Activated CD8-positive, alpha-beta memory T cell treated with anti-CD3 and anti-CD28 coated beads, Interleukin-2, amount 10 ng/mL, durations not matched to agents 7 days and 5 days (primary cell): ENCODE results near the gene NRM. TPM values are rescaled to one million over a fixed set of nuclear protein-coding genes. Genes with fewer than 3 reads are reported as not detected.

Experiments used
- ATAC-seq: fragments of 150-1000 bp; cut with Tn5 transposase; one replicate; pipeline ENCODE4 v1.10.0; 2021; ENCODE audit warnings: moderate library complexity
- CTCF ChIA-PET: fragments of 350-600 bp; sonication (Branson Sonifier 250); formaldehyde crosslinking; loops from one replicate; lab custom pipeline; 2021; ENCODE audit warnings: antibody characterized with exemption; lab: Charles Lee
- DNase-seq: peaks from one replicate; pipeline ENCODE4 v3.0.0-alpha.2; 2020
- H3K27ac Mint-ChIP-seq: one replicate; pipeline ENCODE4 v1.8.0; 2021; ENCODE audit warnings: mild to moderate bottlenecking, mixed read lengths
- H3K27me3 Mint-ChIP-seq: one replicate; pipeline ENCODE4 v1.8.0; 2021; ENCODE audit warnings: mixed read lengths
- H3K36me3 Mint-ChIP-seq: one replicate; pipeline ENCODE4 v1.8.0; 2021; ENCODE audit warnings: mild to moderate bottlenecking, mixed read lengths
- H3K4me1 Mint-ChIP-seq: one replicate; pipeline ENCODE4 v1.8.0; 2021; ENCODE audit warnings: mixed read lengths
- H3K4me3 Mint-ChIP-seq: one replicate; pipeline ENCODE4 v1.8.0; 2021; ENCODE audit warnings: mild to moderate bottlenecking, moderate library complexity, mixed read lengths
- H3K9me3 Mint-ChIP-seq: one replicate; pipeline ENCODE4 v1.8.0; 2022; ENCODE audit warnings: low read depth, mixed read lengths
- total RNA-seq, 2 experiments: library from RNA; stranded (reverse); gene quantifications; one replicate each; pipeline ENCODE4 v1.2.3, GENCODE V29; 2021

NRM gene
- total RNA-seq = 10 to 100 TPM; 30.2 to 36.4 TPM

GRCh38 chr6:30690403-30691207, at the start of gene NRM:
NRM (minus strand) TSS chr6:30690984; CDS start chr6:30690974, 10 bp downstream.
- Mint-ChIP-seq H3K27me3 (no peaks in the 10 kb centered on the region), H3K4me3 (peak within 1 kb of the TSS; percentile 80), H3K4me1 (peaks cover 40% of the 10 kb centered on the region), H3K27ac (peak within 1 kb of the TSS; percentile 77), H3K9me3 (no peaks in the 10 kb centered on the region), H3K36me3 (peaks cover 11% of the 10 kb centered on the region)
- ATAC-seq (peak; percentile 58), DNase-seq (peak; percentile 79)
- CTCF ChIA-PET = interaction anchor here (0.8 to 5.3 kb wide), 9 partner anchors 11 to 146 kb away, joined by 3 to 26 read pairs (median 5); partner anchors contain the start of gene DHX16

- no peak for ATAC-seq
Observed at GRCh38 chr6:30740540-30740870, 49.7 kb upstream of the NRM start.

GRCh38 chr6:30738532-30738931, 47.7 kb upstream of the NRM start:
- DNase-seq (no peak), ATAC-seq (no peak)
- Mint-ChIP-seq H3K4me3 (no peak overlapping the region), H3K27ac (no peak overlapping the region), H3K9me3 (no peaks in the 10 kb centered on the region), H3K36me3 (peaks cover 67% of the 10 kb centered on the region), H3K4me1 (peaks cover 76% of the 10 kb centered on the region), H3K27me3 (no peaks in the 10 kb centered on the region)
- CTCF ChIA-PET = interaction anchor here (0.9 to 32.1 kb wide), 7 partner anchors 7 to 177 kb away, joined by 3 to 936 read pairs (median 9); partner anchors contain the start of genes DHX16 and TUBB

More at GRCh38 chr6:30740540-30740870, 49.7 kb upstream of the NRM start:
- Mint-ChIP-seq H3K27ac (peak overlapping the region; percentile 36), H3K4me1 (peaks cover 79% of the 10 kb centered on the region), H3K4me3 (peak overlapping the region; percentile 95), H3K36me3 (peaks cover 61% of the 10 kb centered on the region), H3K27me3 (no peaks in the 10 kb centered on the region), H3K9me3 (no peaks in the 10 kb centered on the region)
- CTCF ChIA-PET = interaction anchor here (0.9 to 32.1 kb wide), 4 partner anchors 9 to 174 kb away, joined by 3 to 936 read pairs (median 19); partner anchors contain the start of genes DHX16 and VARS2
- no peak for DNase-seq

GRCh38 chr6:30735668-30736314, 45.0 kb upstream of the NRM start:
- CTCF ChIA-PET = interaction anchor here (0.6 to 32.1 kb wide), 9 partner anchors 9 to 197 kb away, joined by 3 to 936 read pairs (median 4); partner anchors contain the start of genes ATAT1 and DHX16
- peaks cover 59% of the 10 kb centered on the region for H3K36me3 Mint-ChIP-seq
- H3K27ac Mint-ChIP-seq = peak overlapping the region; percentile 88
- H3K27me3 Mint-ChIP-seq = no peaks in the 10 kb centered on the region
- DNase-seq (no peak), ATAC-seq (no peak)
- H3K9me3 Mint-ChIP-seq = no peaks in the 10 kb centered on the region
- H3K4me1 Mint-ChIP-seq = peaks cover 76% of the 10 kb centered on the region
- H3K4me3 Mint-ChIP-seq = peak overlapping the region; percentile 51

GRCh38 chr6:30732237-30732943, 41.6 kb upstream of the NRM start:
- Mint-ChIP-seq H3K9me3 (no peaks in the 10 kb centered on the region), H3K36me3 (peaks cover 39% of the 10 kb centered on the region), H3K4me1 (peaks cover 52% of the 10 kb centered on the region), H3K27me3 (no peaks in the 10 kb centered on the region), H3K4me3 (no peak overlapping the region), H3K27ac (no peak overlapping the region)
- DNase-seq (no peak), ATAC-seq (no peak)
- CTCF ChIA-PET = interaction anchor here (0.6 to 32.1 kb wide), 17 partner anchors 9 to 348 kb away, joined by 3 to 936 read pairs (median 10); partner anchors contain the start of genes ATAT1, DHX16, FLOT1 and IER3

- ATAC-seq (peak; percentile 94), DNase-seq (peak; percentile 91)
- H3K9me3 Mint-ChIP-seq = no peaks in the 10 kb centered on the region
- peaks cover 32% of the 10 kb centered on the region for H3K36me3 Mint-ChIP-seq
- H3K27me3 Mint-ChIP-seq = no peaks in the 10 kb centered on the region
- no peak overlapping the region for H3K4me3 Mint-ChIP-seq
- peaks cover 38% of the 10 kb centered on the region for H3K4me1 Mint-ChIP-seq
- peak overlapping the region; percentile 61 for H3K27ac Mint-ChIP-seq
- CTCF ChIA-PET = interaction anchor here (0.6 to 32.1 kb wide), 50 partner anchors 8 to 357 kb away, joined by 3 to 936 read pairs (median 5); partner anchors contain the start of genes ATAT1, C6orf136, DHX16 and FLOT1
Observed at GRCh38 chr6:30730601-30731435, 40.0 kb upstream of the NRM start.

- H3K9me3 Mint-ChIP-seq = no peaks in the 10 kb centered on the region
- no peaks in the 10 kb centered on the region for H3K27me3 Mint-ChIP-seq
- H3K27ac Mint-ChIP-seq = peak overlapping the region; percentile 30
- H3K36me3 Mint-ChIP-seq = peaks cover 45% of the 10 kb centered on the region
- no peak for DNase-seq
- CTCF ChIA-PET = interaction anchor here (0.7 to 32.1 kb wide), 7 partner anchors 12 to 359 kb away, joined by 3 to 936 read pairs (median 3); partner anchors contain the start of gene DHX16
- no peak overlapping the region for H3K4me3 Mint-ChIP-seq
- ATAC-seq = no peak
- peaks cover 53% of the 10 kb centered on the region for H3K4me1 Mint-ChIP-seq
Observed at GRCh38 chr6:30727920-30728553, 37.3 kb upstream of the NRM start.

- peaks cover 57% of the 10 kb centered on the region for H3K36me3 Mint-ChIP-seq
- CTCF ChIA-PET = interaction anchor here (0.5 to 32.1 kb wide), 6 partner anchors 10 to 360 kb away, joined by 3 to 936 read pairs (median 3); partner anchors contain the start of gene DHX16
Observed at GRCh38 chr6:30726506-30727413, 36.0 kb upstream of the NRM start.

GRCh38 chr6:30725713-30726505, 35.1 kb upstream of the NRM start:
- Mint-ChIP-seq H3K9me3 (no peaks in the 10 kb centered on the region), H3K36me3 (peaks cover 64% of the 10 kb centered on the region), H3K4me3 (no peak overlapping the region), H3K27ac (peak overlapping the region; percentile 52), H3K27me3 (no peaks in the 10 kb centered on the region), H3K4me1 (peaks cover 45% of the 10 kb centered on the region)
- CTCF ChIA-PET = interaction anchor here (0.5 to 32.1 kb wide), 6 partner anchors 51 to 361 kb away, joined by 3 to 936 read pairs (median 3); partner anchors contain the start of gene DHX16
- ATAC-seq (no peak), DNase-seq (no peak)

More at GRCh38 chr6:30726506-30727413, 36.0 kb upstream of the NRM start:
- no peak for DNase-seq
- no peaks in the 10 kb centered on the region for H3K27me3 Mint-ChIP-seq
- no peak for ATAC-seq
- peaks cover 50% of the 10 kb centered on the region for H3K4me1 Mint-ChIP-seq
- H3K27ac Mint-ChIP-seq = no peak overlapping the region
- H3K9me3 Mint-ChIP-seq = no peaks in the 10 kb centered on the region
- no peak overlapping the region for H3K4me3 Mint-ChIP-seq

GRCh38 chr6:30724906-30725667, 34.3 kb upstream of the NRM start:
- H3K9me3 Mint-ChIP-seq = no peaks in the 10 kb centered on the region
- DNase-seq (no peak), ATAC-seq (no peak)
- CTCF ChIA-PET = interaction anchor here (0.9 to 32.1 kb wide), 5 partner anchors 14 to 184 kb away, joined by 3 to 936 read pairs (median 3); partner anchors contain the start of gene DHX16
- peak overlapping the region; percentile 42 for H3K4me3 Mint-ChIP-seq
- no peaks in the 10 kb centered on the region for H3K27me3 Mint-ChIP-seq
- H3K27ac Mint-ChIP-seq = peak overlapping the region; percentile 63
- H3K4me1 Mint-ChIP-seq = peaks cover 37% of the 10 kb centered on the region
- H3K36me3 Mint-ChIP-seq = peaks cover 63% of the 10 kb centered on the region
